Heart right ventricle (tissue), 16 donors: ENCODE results near the gene WDR49. TPM values are rescaled to one million over a fixed set of nuclear protein-coding genes. Genes with fewer than 3 reads are reported as not detected.
A peak's percentile ranks its signal among the peaks of the same experiment; 100 is the strongest.

Experiments
- ATAC-seq, 8 donors: fragments of 200-7000 bp; cut with Tn5 transposase; one replicate each; pipeline ENCODE4 v1.9.1; 2020; ENCODE audit warnings: mild to moderate bottlenecking in 8 of 8, moderate library complexity in 8 of 8, moderate number of reproducible peaks in 1 of 8
- DNase-seq, 2 donors: peaks; one replicate each; pipeline ENCODE4 v3.0.0-alpha.2; 2020
- H3K27ac ChIP-seq, 10 donors: fragments of 200-600 bp; sonication (generic) in 2 of 10; one replicate each; pipeline versions ENCODE4 v1.5.0 to v1.8.0; 2020 to 2022; ENCODE audit warnings: mild to moderate bottlenecking in 3 of 10
- H3K27me3 ChIP-seq, 7 donors: fragments of 200-600 bp; one replicate each; pipeline ENCODE4 v1.8.0; 2021 to 2022; ENCODE audit warnings: mild to moderate bottlenecking in 2 of 7
- H3K36me3 ChIP-seq, 9 donors: fragments of 200-600 bp; sonication (generic) in 1 of 9; one replicate each; pipeline versions ENCODE4 v1.5.0 to v1.8.0; 2020 to 2022; ENCODE audit warnings: mild to moderate bottlenecking in 2 of 9
- H3K4me1 ChIP-seq, 9 donors: fragments of 200-600 bp; sonication (generic) in 1 of 9; one replicate each; pipeline versions ENCODE4 v1.5.0 to v1.8.0; 2020 to 2022; ENCODE audit warnings: mild to moderate bottlenecking in 4 of 9
- H3K4me3 ChIP-seq, 10 donors: fragments of 200-600 bp; sonication (generic) in 2 of 10; one replicate each; pipeline versions ENCODE4 v1.5.0 to v1.8.0; 2020 to 2022; ENCODE audit warnings: mild to moderate bottlenecking in 7 of 10, moderate library complexity in 2 of 10
- H3K9me3 ChIP-seq, 11 donors: fragments of 200-600 bp in 10 of 11; sonication (generic) in 2 of 11; one replicate each; pipeline versions ENCODE4 v1.5.0 to v1.8.0; 2013 to 2022; ENCODE audit warnings: mild to moderate bottlenecking in 2 of 11, control low read depth in 1 of 11, moderate library complexity in 1 of 11
- CTCF ChIP-seq, 9 donors: fragments of 200-600 bp; sonication (generic) in 2 of 9; IDR thresholded peaks; one replicate each; pipeline versions ENCODE4 v1.5.0 to v1.8.0; 2021 to 2022; ENCODE audit warnings: antibody characterized with exemption in 9 of 9, mild to moderate bottlenecking in 5 of 9, moderate library complexity in 1 of 9
- WGBS, 2 donors: extraction: QIAGEN DNeasy Blood & Tissue Kit; methylation state at CpG; one replicate each; pipeline ENCODE4 v1.1.7; 2013; ENCODE audit warnings: inconsistent platforms in 1 of 2; 5-methylcytosine and 5-hydroxymethylcytosine counted together
- intact Hi-C, 10 donors: fragments of 100-400 bp; cut with DNase I; formaldehyde crosslinking; loops; one replicate each; pipeline versions ENCODE4 v1.11.1 to v1.14.2; 2022
- polyA plus RNA-seq, 2 donors: library from polyadenylated mRNA; stranded (reverse); fragments of 200-250 nt; gene quantifications; one replicate each; pipeline ENCODE4 v1.2.3, GENCODE V29; 2013
- total RNA-seq, 10 donors: library from RNA; stranded (reverse); fragmentation: NEBNext Ultra II Directional in 3 of 10; extraction: Animal tissue kit (Norgen Biotek cat#: 25700) in 3 of 10; gene quantifications; one replicate each; pipeline versions ENCODE4 v1.2.1 to v1.2.4, GENCODE V29; 2021 to 2023
- donor health status: Arrhythmogenic right ventricular cardiomyopathy.
- donor health status: ischemic (EF 13 %, LVEDD 7.1; RV severe dilation, severe dysfunction).
- donor health status: healthy with polysubstance abuse.
- donor health status: DM: no; HTN: yes; CAD: no.
- donor health status: DM: no; HTN: no; CAD: no.
- donor health status: ischemic (EF 25% LVEDD 6.9; RV normal size, moderate dysfunction).
- donor health status: ischemic (EF 25% LVEDD 5.7; RV mildly dilated, moderate dysfunction).
- donor health status: healthy.
- donor health status: DM: yes; HTN: yes; CAD: no.
- donor health status: Ischemic cardiomyopathy.
- donor health status: ischemic (EF 35%, LVEDD 5.7; RV mildly dilated, moderate dysfunction).
- donor health status: nonischemic (EF 11% LVEDD 7.7; RV severe dilation, severe dysfunction).
- donor health status: DM: yes; HTN: yes; CAD: no.
- donor health status: PGD.
- donor health status: ischemic (EF 29% LVEDD 5.4; RV normal size, mild dysfunction).
- donor health status: nonischemic (EF 23%, LVEDD 6.1; RV moderate dilation, normal function).

WDR49 gene
- total and polyA plus RNA-seq, 12 donors, result 0.06 to 6.6 (median 2.1) TPM

GRCh38 chr3:167502401-167502800 is 151.3 kb downstream of the WDR49 start:
- Histone ChIP-seq H3K4me1 (peaks cover 0 to 4% (median 0%) of the 10 kb centered on the region in 9 donors), H3K27me3 (no peaks in the 10 kb centered on the region), H3K27ac (no peak overlapping the region), H3K36me3 (no peaks in the 10 kb centered on the region), H3K4me3 (no peak overlapping the region), H3K9me3 (no peaks in the 10 kb centered on the region)
- WGBS, 2 donors, result 72 to 73% methylated on average over 2 of the region's 2 CpGs
- TF ChIP-seq CTCF (IDR thresholded peaks at IDR 0.05), result no peak
- ATAC-seq (no peak), DNase-seq (no peak)
- intact Hi-C loops, result no loop called here

DNA sequence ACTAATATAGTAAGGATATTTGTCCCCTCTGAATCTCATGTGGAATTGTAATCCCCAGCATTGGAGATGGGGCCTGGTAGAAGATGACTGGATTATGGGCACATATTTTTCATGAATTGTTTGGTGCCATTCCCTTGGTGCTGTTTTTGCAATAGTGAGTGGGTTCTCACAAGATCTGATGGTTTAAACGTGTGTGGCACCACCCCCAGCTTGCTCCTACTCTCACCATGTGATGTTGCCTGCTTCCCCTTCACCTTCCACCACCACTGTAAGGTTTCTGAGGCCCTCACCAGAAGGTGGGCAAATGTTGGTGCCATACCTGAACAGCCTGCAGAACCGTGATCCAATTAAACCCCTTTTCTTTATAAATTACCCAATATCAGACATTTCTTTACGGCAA is 151.8 kb downstream of the WDR49 start:
- 73 to 75% methylated on average over 3 of the region's 3 CpGs for WGBS, 2 donors

DNA sequence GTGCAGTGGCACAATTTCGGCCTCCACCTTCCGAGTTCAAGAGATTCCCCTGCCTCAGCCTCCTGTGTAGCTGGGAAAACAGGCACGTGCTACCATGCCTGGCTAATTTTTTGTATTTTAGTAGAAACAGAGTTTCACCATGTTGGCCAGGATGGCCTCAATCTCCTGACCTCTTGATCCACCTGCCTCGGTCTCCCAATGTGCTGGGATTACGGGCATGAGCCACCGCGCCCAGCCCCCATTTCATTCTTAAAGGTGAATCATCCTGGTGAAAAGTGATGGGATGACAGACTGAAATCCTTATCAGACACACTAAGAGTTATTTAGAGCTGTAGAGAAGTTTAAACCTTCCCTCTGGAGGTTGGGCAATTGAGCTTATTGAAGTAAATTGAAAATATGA is 155.8 kb downstream of the WDR49 start:
- intact Hi-C loops, result no loop called here
- TF ChIP-seq CTCF (IDR thresholded peaks at IDR 0.05), result no peak
- H3K4me3 ChIP-seq, result no peak overlapping the region
- no peaks in the 10 kb centered on the region for H3K36me3 ChIP-seq
- 92 to 93% methylated on average over 7 of the region's 7 CpGs for WGBS, 2 donors
- H3K27ac ChIP-seq, result no peak overlapping the region
- no peaks in the 10 kb centered on the region for H3K27me3 ChIP-seq
- DNase-seq, result no peak
- H3K9me3 ChIP-seq, result no peaks in the 10 kb centered on the region
- peaks cover 0 to 4% (median 0%) of the 10 kb centered on the region in 9 donors for H3K4me1 ChIP-seq
- no peak for ATAC-seq

More for the DNA sequence above, 151.8 kb downstream of the WDR49 start:
- H3K36me3 ChIP-seq, result no peaks in the 10 kb centered on the region
- H3K9me3 ChIP-seq, result no peaks in the 10 kb centered on the region
- TF ChIP-seq CTCF (IDR thresholded peaks at IDR 0.05), result no peak
- no peak for DNase-seq
- no peak for ATAC-seq
- no peak overlapping the region for H3K4me3 ChIP-seq
- H3K4me1 ChIP-seq, result peaks cover 0 to 4% (median 0%) of the 10 kb centered on the region in 9 donors
- no peaks in the 10 kb centered on the region for H3K27me3 ChIP-seq
- no peak overlapping the region for H3K27ac ChIP-seq
- intact Hi-C loops, result no loop called here

DNA sequence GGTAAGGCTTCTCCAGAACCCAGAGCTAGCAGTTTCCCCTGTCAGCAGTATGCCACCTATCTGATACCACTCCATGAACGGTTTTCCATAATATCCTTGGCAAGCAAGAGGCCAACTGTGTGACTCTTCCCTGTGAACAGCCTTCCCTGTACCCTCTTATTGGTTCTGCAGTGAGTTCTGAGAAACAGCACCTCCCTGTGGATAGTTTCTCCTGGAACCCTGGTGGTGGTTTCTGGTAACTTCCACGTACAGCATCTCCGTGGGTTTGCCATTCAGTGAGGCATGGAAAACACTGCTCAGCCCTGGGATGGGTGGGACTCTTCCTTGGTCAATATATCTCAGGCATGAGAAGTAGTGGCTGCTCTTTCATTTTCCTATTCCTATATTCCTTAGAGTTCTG is 160.5 kb downstream of the WDR49 start:
- intact Hi-C loops, result no loop called here
- no peak for ATAC-seq
- 57 to 63% methylated on average over 3 of the region's 3 CpGs for WGBS, 2 donors

More for the DNA sequence above, 160.5 kb downstream of the WDR49 start:
- Histone ChIP-seq H3K4me3 (no peak overlapping the region), H3K4me1 (no peaks in the 10 kb centered on the region), H3K36me3 (no peaks in the 10 kb centered on the region), H3K27me3 (no peaks in the 10 kb centered on the region), H3K27ac (no peak overlapping the region), H3K9me3 (no peaks in the 10 kb centered on the region)
- peak in 1 of 9 donors; percentile 13 for TF ChIP-seq CTCF (IDR thresholded peaks at IDR 0.05)
- DNase-seq, result no peak
